Inflammatory macrophage (primary cell): ENCODE data around the gene LNPK.
"Not testable (repeated sequence)": the region's sequence is repeated elsewhere in the genome, so short reads cannot be mapped to it uniquely, and the experiment has no call there.

Source experiments
- DNase-seq, 2 donors: peaks; one replicate each; pipeline ENCODE4 v3.0.0-alpha.2; 2020 to 2022

LNPK gene

GRCh38 chr2:175895957-175896356, 106.1 kb downstream of the LNPK start:
- not testable (repeated sequence) for DNase-seq

GRCh38 chr2:175892046-175892445, 110.0 kb downstream of the LNPK start:
- no peak for DNase-seq

GRCh38 chr2:175890636-175891242, 111.3 kb downstream of the LNPK start:
- DNase-seq, result no peak

- DNase-seq, result no peak
Measured at GRCh38 chr2:175889701-175890302, 112.3 kb downstream of the LNPK start.

- DNase-seq, result no peak
Measured at GRCh38 chr2:175887776-175888175, 114.3 kb downstream of the LNPK start.

- no peak for DNase-seq
Measured at GRCh38 chr2:175884697-175885393, 117.2 kb downstream of the LNPK start.

- no peak for DNase-seq
Measured at GRCh38 chr2:175883586-175884194, 118.4 kb downstream of the LNPK start.

GRCh38 chr2:175879679-175880078, 122.4 kb downstream of the LNPK start:
- DNase-seq, result no peak

GRCh38 chr2:175877845-175878544, 124.1 kb downstream of the LNPK start:
- DNase-seq, result no peak

GRCh38 chr2:175874291-175874690, 127.8 kb downstream of the LNPK start:
- no peak for DNase-seq
